H1 (cell line): ENCODE measurements around the gene CKM. TPM values are rescaled to one million over a fixed set of nuclear protein-coding genes. Genes with fewer than 3 reads are reported as not detected.

Experiments
- CTCF ChIA-PET: fragments of 300-600 bp; sonication (Branson Sonifier 250); formaldehyde crosslinking; loops from one replicate; lab custom pipeline; 2021; ENCODE audit not compliant: partially characterized antibody; lab: Charles Lee
- POLR2A ChIA-PET: fragments of 300-600 bp; sonication (Branson Sonifier 250); formaldehyde crosslinking; loops from one replicate; lab custom pipeline; 2021; ENCODE audit warnings: inconsistent platforms; ENCODE audit not compliant: partially characterized antibody; lab: Charles Lee
- DNase-seq, 2 experiments: peaks; one replicate each; pipeline versions ENCODE4 v3.0.0 to v3.0.0-alpha.2; 2010 to 2022; ENCODE audit warnings: low spot score in 2 of 2, low read depth in 1 of 2, mixed read lengths in 1 of 2
- FAIRE-seq: peaks from 2 replicates; lab custom pipeline; 2011; peaks lifted over from hg19 to GRCh38; lab: Jason Lieb, UNC
- H2AFZ ChIP-seq: 2 replicates; pipeline ENCODE4 v1.8.1; 2012; ENCODE audit warnings: low read length, inconsistent platforms
- H2AK5ac ChIP-seq: 2 replicates; pipeline ENCODE4 v1.6.1; 2013; ENCODE audit warnings: low read depth, low read length
- H2BK120ac ChIP-seq: replicated peaks from 2 replicates; pipeline ENCODE3; 2013; ENCODE audit warnings: low read depth, low read length, inconsistent platforms
- H2BK12ac ChIP-seq: 2 replicates; pipeline ENCODE4 v1.6.1; 2013; ENCODE audit warnings: low read depth, low read length
- H2BK15ac ChIP-seq: 2 replicates; pipeline ENCODE4 v1.6.1; 2013; ENCODE audit warnings: low read length
- H2BK20ac ChIP-seq: 2 replicates; pipeline ENCODE4 v1.6.1; 2013; ENCODE audit warnings: low read length
- H2BK5ac ChIP-seq: 2 replicates; pipeline ENCODE4 v1.6.1; 2013; ENCODE audit warnings: low read depth, low read length
- H3K14ac ChIP-seq: 2 replicates; pipeline ENCODE4 v1.6.1; 2013; ENCODE audit warnings: inconsistent platforms; ENCODE audit not compliant: insufficient read length
- H3K18ac ChIP-seq: 2 replicates; pipeline ENCODE4 v1.6.1; 2013; ENCODE audit warnings: low read length; ENCODE audit errors: extremely low read depth
- H3K23ac ChIP-seq: 2 replicates; pipeline ENCODE4 v1.6.1; 2013; ENCODE audit warnings: inconsistent platforms; ENCODE audit not compliant: insufficient read length
- H3K23me2 ChIP-seq: 2 replicates; pipeline ENCODE4 v1.6.1; 2013; ENCODE audit warnings: low read depth, low read length
- H3K27ac ChIP-seq: 2 replicates; pipeline ENCODE4 v1.6.1; 2011; ENCODE audit warnings: low read depth, low read length, inconsistent platforms
- H3K27me3 ChIP-seq, 4 experiments: replicated peaks in 1 of 4; 1 replicate in 1 of 4; 2 replicates in 3 of 4; pipeline versions ENCODE4 v1.6.1 to v1.8.1; 2011 to 2013; ENCODE audit warnings: low read length in 3 of 4, mild to moderate bottlenecking in 3 of 4, inconsistent platforms in 2 of 4, mixed read lengths in 2 of 4, moderate library complexity in 1 of 4; ENCODE audit not compliant: control insufficient read depth in 3 of 4, insufficient read depth in 3 of 4; ENCODE audit errors: extremely low read depth in 1 of 4
- H3K36me3 ChIP-seq, 4 experiments: 2 replicates each; pipeline versions ENCODE4 v1.6.1 to v1.8.1; 2011 to 2013; ENCODE audit warnings: mild to moderate bottlenecking in 4 of 4, low read length in 3 of 4, moderate library complexity in 2 of 4, control low read depth in 1 of 4, inconsistent platforms in 1 of 4; ENCODE audit not compliant: insufficient read depth in 4 of 4, control insufficient read depth in 2 of 4
- H3K4ac ChIP-seq: replicated peaks from 2 replicates; pipeline ENCODE3; 2013; ENCODE audit warnings: low read length, low read depth, mixed read lengths, inconsistent platforms; ENCODE audit not compliant: insufficient read length
- H3K4me1 ChIP-seq, 4 experiments: replicated peaks in 1 of 4; 1 replicate in 1 of 4; 2 replicates in 3 of 4; pipeline versions ENCODE4 v1.6.1 to v1.8.1; 2011 to 2013; ENCODE audit warnings: low read length in 3 of 4, inconsistent platforms in 2 of 4, mixed read lengths in 1 of 4; ENCODE audit not compliant: insufficient read depth in 4 of 4, control insufficient read depth in 3 of 4
- H3K4me2 ChIP-seq, 2 experiments: 2 replicates each; pipeline versions ENCODE4 v1.6.1 to v1.8.1; 2011 to 2013; ENCODE audit warnings: low read depth in 2 of 2, low read length in 2 of 2, control low read depth in 1 of 2, inconsistent platforms in 1 of 2, mild to moderate bottlenecking in 1 of 2; ENCODE audit not compliant: insufficient read depth in 1 of 2
- H3K4me3 ChIP-seq, 4 experiments: fragments of 200-600, 300-600 bp in 1 of 4; sonication (generic), shearing (Covaris generic), sonication (Bioruptor Twin) in 1 of 4; 2 replicates each; pipeline versions ENCODE4 v1.5.1 to v1.8.1; 2011 to 2016; ENCODE audit warnings: low read length in 4 of 4, low read depth in 3 of 4, control low read depth in 2 of 4, inconsistent platforms in 2 of 4, mild to moderate bottlenecking in 2 of 4, mixed read lengths in 1 of 4, moderate library complexity in 1 of 4; ENCODE audit not compliant: insufficient read depth in 2 of 4; ENCODE audit errors: extremely low read depth in 1 of 4
- H3K56ac ChIP-seq: replicated peaks from 2 replicates; pipeline ENCODE3; 2013; ENCODE audit warnings: low read depth, mild to moderate bottlenecking, mixed read lengths, low read length, inconsistent platforms; ENCODE audit not compliant: insufficient read length
- H3K79me1 ChIP-seq: 2 replicates; pipeline ENCODE4 v1.6.1; 2013; ENCODE audit warnings: low read depth, low read length, control low read depth
- H3K79me2 ChIP-seq, 2 experiments: 2 replicates each; pipeline versions ENCODE4 v1.6.1 to v1.8.1; 2012 to 2013; ENCODE audit warnings: low read length in 2 of 2, mild to moderate bottlenecking in 2 of 2, inconsistent platforms in 1 of 2; ENCODE audit not compliant: insufficient read depth in 2 of 2, control insufficient read depth in 1 of 2
- H3K9ac ChIP-seq, 4 experiments: replicated peaks in 1 of 4; 1 replicate in 1 of 4; 2 replicates in 3 of 4; pipeline versions ENCODE4 v1.6.1 to v1.8.1; 2011 to 2013; ENCODE audit warnings: low read depth in 3 of 4, low read length in 3 of 4, control low read depth in 2 of 4, mild to moderate bottlenecking in 2 of 4, moderate library complexity in 2 of 4, inconsistent platforms in 1 of 4; ENCODE audit errors: extremely low read depth in 1 of 4
- H3K9me3 ChIP-seq, 2 experiments: 2 replicates each; pipeline versions ENCODE4 v1.6.1 to v1.8.1; 2012 to 2013; ENCODE audit warnings: mild to moderate bottlenecking in 2 of 2, moderate library complexity in 2 of 2, control low read depth in 1 of 2, inconsistent platforms in 1 of 2, low read depth in 1 of 2, low read length in 1 of 2, mixed read lengths in 1 of 2; ENCODE audit not compliant: insufficient read depth in 2 of 2
- H4K20me1 ChIP-seq, 2 experiments: replicated peaks in 1 of 2; 2 replicates each; pipeline versions ENCODE3 to v1.8.1; 2011 to 2013; ENCODE audit warnings: inconsistent platforms in 2 of 2, low read length in 2 of 2, mild to moderate bottlenecking in 1 of 2; ENCODE audit not compliant: insufficient read depth in 2 of 2, control insufficient read depth in 1 of 2
- H4K5ac ChIP-seq: 2 replicates; pipeline ENCODE4 v1.6.1; 2013; ENCODE audit warnings: low read length, low read depth, mixed read lengths, inconsistent platforms; ENCODE audit not compliant: insufficient read length
- H4K8ac ChIP-seq: 2 replicates; pipeline ENCODE4 v1.8.0; 2013; ENCODE audit warnings: mild to moderate bottlenecking, moderate library complexity, low read length, inconsistent platforms; ENCODE audit not compliant: insufficient read depth; ENCODE audit errors: extremely low read depth
- H4K91ac ChIP-seq: replicated peaks from 2 replicates; pipeline ENCODE3; 2013; ENCODE audit warnings: low read length, mixed read lengths, inconsistent platforms; ENCODE audit not compliant: insufficient read length
- CBX8 ChIP-seq: fragments of 300-800, 300-1000 bp; sonication (generic); IDR thresholded peaks from 2 replicates; pipeline ENCODE4 v1.7.1; 2016; ENCODE audit warnings: low read depth, low read length, borderline replicate concordance
- HDAC2 ChIP-seq, 2 experiments: fragments of 300-600 bp in 1 of 2; sonication (generic) in 1 of 2; IDR thresholded peaks; 2 replicates each; pipeline ENCODE4 v1.6.1; 2011 to 2012; ENCODE audit warnings: low read depth in 2 of 2, low read length in 2 of 2, mild to moderate bottlenecking in 2 of 2, moderate library complexity in 2 of 2, borderline replicate concordance in 1 of 2, inconsistent platforms in 1 of 2
- POU5F1 ChIP-seq: IDR thresholded peaks from 2 replicates; pipeline ENCODE4 v1.6.1; 2011; ENCODE audit warnings: low read depth, mild to moderate bottlenecking, low read length, moderate library complexity
- SIRT6 ChIP-seq: IDR thresholded peaks from one replicate; pipeline ENCODE4 v1.7.1; 2012; ENCODE audit warnings: low read length, inconsistent platforms
- WGBS, 2 experiments: shearing (Covaris generic) in 1 of 2; methylation state at CpG; one replicate each; pipeline versions ENCODE4 v1.1.6 to v1.1.7; 2013 to 2015; ENCODE audit warnings: low lambda C conversion rate in 2 of 2, mixed read lengths in 2 of 2, inconsistent platforms in 1 of 2, low coverage in 1 of 2, missing lambda C conversion rate in 1 of 2; ENCODE audit not compliant: insufficient replicate concordance in 2 of 2, insufficient coverage in 1 of 2, insufficient read length in 1 of 2; ENCODE audit errors: extremely low coverage in 1 of 2, missing lambda C conversion rate in 1 of 2; 5-methylcytosine and 5-hydroxymethylcytosine counted together
- polyA plus RNA-seq, 7 experiments: library from polyadenylated mRNA; depleted of rRNA in 3 of 7; stranded (reverse) in 5 of 7; unstranded in 2 of 7; fragments of >200 nt in 5 of 7; fragments of 200-250 nt in 2 of 7; gene quantifications; 1 replicate in 5 of 7; 2 replicates in 1 of 7; 4 replicates in 1 of 7; pipeline versions ENCODE4 v1.2.1 to v1.2.3, GENCODE V29; 2011 to 2013; ENCODE audit warnings: missing spikeins in 2 of 7, mixed read lengths in 2 of 7
- total RNA-seq: library from RNA; stranded (reverse); fragmentation: NEBNext Ultra II Directional; extraction: Animal tissue kit (Norgen Biotek cat#: 25700); gene quantifications from 2 replicates; pipeline ENCODE4 v1.2.1, GENCODE V29; 2021

Gene CKM
- total and polyA plus RNA-seq, 2 of the 8 experiments (the other 6 are each of a cell fraction or from before 2014, with no cell fraction given): 0.08 TPM; not detected in 1

GRCh38 chr19:45339629-45340028 is 17.0 kb upstream of the CKM start:
- Histone ChIP-seq H3K56ac (no peak overlapping the region), H2BK20ac (no peak overlapping the region), H3K79me2 (no peaks in the 10 kb centered on the region), H2AFZ (no peak overlapping the region), H3K27ac (no peak overlapping the region), H3K23ac (no peak overlapping the region), H3K9me3 (no peaks in the 10 kb centered on the region), H4K8ac (no peak overlapping the region), H4K5ac (no peak overlapping the region), H2AK5ac (no peak overlapping the region), H3K18ac (no peak overlapping the region), H3K9ac (no peak overlapping the region), H3K23me2 (peaks cover 6% of the 10 kb centered on the region; the same call in 1 of the 2 replicates), H2BK120ac (no peak overlapping the region), H3K4me3 (no peak overlapping the region), H3K79me1 (no peaks in the 10 kb centered on the region), H3K4me2 (no peak overlapping the region; a peak in 1 of 4 replicates), H4K20me1 (peaks cover 3 to 11% of the 10 kb centered on the region in 2 experiments), H2BK15ac (no peak overlapping the region), H2BK12ac (no peak overlapping the region), H3K27me3 (peaks cover 4 to 16% (median 13%) of the 10 kb centered on the region in 4 experiments; a peak in 6 of 7 replicates), H3K4me1 (peaks cover 0 to 3% (median 0%) of the 10 kb centered on the region in 4 experiments; a peak in 4 of 7 replicates), H4K91ac (no peak overlapping the region), H3K4ac (no peak overlapping the region), H3K36me3 (no peaks in the 10 kb centered on the region), H2BK5ac (no peak overlapping the region), H3K14ac (no peak overlapping the region)
- ChIA-PET CTCF (interaction anchor here (0.6 to 7.3 kb wide), 28 partner anchors 10 to 311 kb away, joined by 3 to 60 read pairs (median 4); partner anchors contain the start of gene EXOC3L2), POLR2A (interaction anchor here (1.0 to 1.4 kb wide), 3 partner anchors 36 to 247 kb away, joined by 3 to 4 read pairs (median 3); partner anchors contain the start of gene PPP1R37)
- FAIRE-seq (no peak), DNase-seq (no peak)
- WGBS, 2 experiments: 86% methylated on average over 5 of the region's 6 CpGs; no CpG with 5 or more reads in 1 of the 2 experiments
- TF ChIP-seq POU5F1 (no peak), CBX8 (no peak), HDAC2 (IDR thresholded peaks at IDR 0.05; ENCODE audit: borderline replicate concordance in 1 of 2, low read depth in 2 of 2, low read length in 2 of 2) (no peak), SIRT6 (no peak)
